HepG2 (cell line): ENCODE results near the gene PLEKHA6.

Experiments used
- ATF2 ChIP-seq: sonication (generic); formaldehyde crosslinking; IDR thresholded peaks from 2 replicates; pipeline ENCODE4 v1.4.0; 2020; ENCODE audit warnings: missing genetic modification reagents
- CTCF ChIP-seq: sonication (generic); formaldehyde crosslinking; IDR thresholded peaks from 2 replicates; pipeline ENCODE4 v1.5.0; 2020; ENCODE audit warnings: mild to moderate bottlenecking, missing genetic modification reagents, moderate library complexity
- EZH2 ChIP-seq: conservative IDR thresholded peaks from 2 replicates; pipeline ENCODE4 v1.6.1; 2012; ENCODE audit warnings: mild to moderate bottlenecking, low read depth, low read length, moderate library complexity
- HBP1 ChIP-seq: IDR thresholded peaks from 2 replicates; pipeline ENCODE4 v1.6.1; 2016; ENCODE audit warnings: low read depth, control low read depth
- NR2C2 ChIP-seq: sonication (generic); formaldehyde crosslinking; IDR thresholded peaks from 2 replicates; pipeline ENCODE4 v1.4.0; 2020; ENCODE audit warnings: missing genetic modification reagents, mild to moderate bottlenecking, moderate library complexity, borderline replicate concordance
- REPIN1 ChIP-seq: sonication (generic); formaldehyde crosslinking; IDR thresholded peaks from 2 replicates; pipeline ENCODE4 v1.8.0; 2022; ENCODE audit warnings: missing genetic modification reagents, low read depth, mild to moderate bottlenecking, borderline replicate concordance
- SAP130 ChIP-seq: IDR thresholded peaks from 2 replicates; pipeline ENCODE4 v1.6.1; 2016; ENCODE audit warnings: low read depth
- SRSF4 ChIP-seq: fragments of 200-400 bp; formaldehyde crosslinking; IDR thresholded peaks from one replicate; pipeline ENCODE4 v1.6.1; 2018; ENCODE audit warnings: mild to moderate bottlenecking, low read depth, low read length, moderate library complexity; ENCODE audit not compliant: poor library complexity, severe bottlenecking
- ZNF101 ChIP-seq: sonication (generic); formaldehyde crosslinking; IDR thresholded peaks from 2 replicates; pipeline ENCODE4 v1.4.0; 2020; ENCODE audit warnings: mild to moderate bottlenecking, low read depth, missing genetic modification reagents, borderline replicate concordance
- TF ChIP-seq, protein P1 (sequence below): sonication (generic); formaldehyde crosslinking; IDR thresholded peaks from 2 replicates; pipeline ENCODE4 v1.8.0; 2022; ENCODE audit warnings: missing genetic modification reagents, mild to moderate bottlenecking, inconsistent platforms, borderline replicate concordance
- TF ChIP-seq, protein P2 (sequence below): sonication (generic); formaldehyde crosslinking; IDR thresholded peaks from 2 replicates; pipeline ENCODE4 v1.8.0; 2022; ENCODE audit warnings: mild to moderate bottlenecking, missing genetic modification reagents; ENCODE audit not compliant: insufficient replicate concordance
- TF ChIP-seq, protein P3 (sequence below), 2 experiments: sonication (generic) in 1 of 2; formaldehyde crosslinking in 1 of 2; IDR thresholded peaks; 2 replicates each; pipeline versions ENCODE4 v1.4.0 to v1.6.1; 2016 to 2020; ENCODE audit warnings: borderline replicate concordance in 1 of 2, low read depth in 1 of 2, mild to moderate bottlenecking in 1 of 2, missing genetic modification reagents in 1 of 2

GRCh38 chr1:204406621-204407020 is 46.9 kb upstream of the PLEKHA6 start:
- TF ChIP-seq, protein P1, sequence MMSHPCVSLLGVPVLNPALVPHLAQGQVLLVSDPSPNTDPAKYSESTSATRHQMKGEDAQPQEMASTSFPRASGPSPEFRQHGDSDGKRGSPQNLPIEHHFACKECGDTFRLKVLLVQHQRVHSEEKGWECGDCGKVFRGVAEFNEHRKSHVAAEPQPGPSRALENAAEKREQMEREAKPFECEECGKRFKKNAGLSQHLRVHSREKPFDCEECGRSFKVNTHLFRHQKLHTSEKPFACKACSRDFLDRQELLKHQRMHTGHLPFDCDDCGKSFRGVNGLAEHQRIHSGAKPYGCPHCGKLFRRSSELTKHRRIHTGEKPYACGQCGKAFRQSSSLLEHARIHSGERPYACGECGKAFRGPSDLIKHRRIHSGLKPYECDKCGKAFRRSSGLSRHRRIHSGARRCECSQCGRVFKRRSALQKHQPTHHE (CRISPR knock-in tag), result no peak
- TF ChIP-seq CTCF (CRISPR knock-in tag), result no peak
- no peak for TF ChIP-seq ATF2 (CRISPR knock-in tag)
- no peak for TF ChIP-seq SAP130 (CRISPR knock-in tag)
- TF ChIP-seq, protein P2, sequence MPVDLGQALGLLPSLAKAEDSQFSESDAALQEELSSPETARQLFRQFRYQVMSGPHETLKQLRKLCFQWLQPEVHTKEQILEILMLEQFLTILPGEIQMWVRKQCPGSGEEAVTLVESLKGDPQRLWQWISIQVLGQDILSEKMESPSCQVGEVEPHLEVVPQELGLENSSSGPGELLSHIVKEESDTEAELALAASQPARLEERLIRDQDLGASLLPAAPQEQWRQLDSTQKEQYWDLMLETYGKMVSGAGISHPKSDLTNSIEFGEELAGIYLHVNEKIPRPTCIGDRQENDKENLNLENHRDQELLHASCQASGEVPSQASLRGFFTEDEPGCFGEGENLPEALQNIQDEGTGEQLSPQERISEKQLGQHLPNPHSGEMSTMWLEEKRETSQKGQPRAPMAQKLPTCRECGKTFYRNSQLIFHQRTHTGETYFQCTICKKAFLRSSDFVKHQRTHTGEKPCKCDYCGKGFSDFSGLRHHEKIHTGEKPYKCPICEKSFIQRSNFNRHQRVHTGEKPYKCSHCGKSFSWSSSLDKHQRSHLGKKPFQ (CRISPR knock-in tag), result no peak
- no peak for TF ChIP-seq NR2C2 (CRISPR knock-in tag)
- no peak for TF ChIP-seq HBP1
- no peak for TF ChIP-seq SRSF4
- TF ChIP-seq REPIN1 (CRISPR knock-in tag), result no peak
- TF ChIP-seq, protein P3, sequence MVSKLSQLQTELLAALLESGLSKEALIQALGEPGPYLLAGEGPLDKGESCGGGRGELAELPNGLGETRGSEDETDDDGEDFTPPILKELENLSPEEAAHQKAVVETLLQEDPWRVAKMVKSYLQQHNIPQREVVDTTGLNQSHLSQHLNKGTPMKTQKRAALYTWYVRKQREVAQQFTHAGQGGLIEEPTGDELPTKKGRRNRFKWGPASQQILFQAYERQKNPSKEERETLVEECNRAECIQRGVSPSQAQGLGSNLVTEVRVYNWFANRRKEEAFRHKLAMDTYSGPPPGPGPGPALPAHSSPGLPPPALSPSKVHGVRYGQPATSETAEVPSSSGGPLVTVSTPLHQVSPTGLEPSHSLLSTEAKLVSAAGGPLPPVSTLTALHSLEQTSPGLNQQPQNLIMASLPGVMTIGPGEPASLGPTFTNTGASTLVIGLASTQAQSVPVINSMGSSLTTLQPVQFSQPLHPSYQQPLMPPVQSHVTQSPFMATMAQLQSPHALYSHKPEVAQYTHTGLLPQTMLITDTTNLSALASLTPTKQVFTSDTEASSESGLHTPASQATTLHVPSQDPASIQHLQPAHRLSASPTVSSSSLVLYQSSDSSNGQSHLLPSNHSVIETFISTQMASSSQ (IDR thresholded peaks at IDR 0.05; ENCODE audit: low read depth), result no peak
- TF ChIP-seq, protein P3 (CRISPR knock-in tag; IDR thresholded peaks at IDR 0.05; ENCODE audit: borderline replicate concordance), result no peak
- TF ChIP-seq EZH2, result no peak
- no peak for TF ChIP-seq ZNF101 (CRISPR knock-in tag)
